GM12865 (cell line): Measurements from ENCODE around the gene ARHGAP20.

ENCODE experiments used
- DNase-seq: peaks from one replicate; pipeline ENCODE4 v3.0.0; 2010; ENCODE audit warnings: low read depth
- H3K4me3 ChIP-seq: 2 replicates; pipeline ENCODE4 v1.5.1; 2011; ENCODE audit warnings: mild to moderate bottlenecking, low read depth, low read length, control low read depth
- TF ChIP-seq, protein P1 (sequence below): IDR thresholded peaks from 2 replicates; pipeline ENCODE4 v1.5.1; 2011; ENCODE audit warnings: low read length, control low read depth, low read depth, inconsistent platforms; ENCODE audit not compliant: insufficient read depth; ENCODE audit errors: missing control alignments

The ARHGAP20 gene

DNA sequence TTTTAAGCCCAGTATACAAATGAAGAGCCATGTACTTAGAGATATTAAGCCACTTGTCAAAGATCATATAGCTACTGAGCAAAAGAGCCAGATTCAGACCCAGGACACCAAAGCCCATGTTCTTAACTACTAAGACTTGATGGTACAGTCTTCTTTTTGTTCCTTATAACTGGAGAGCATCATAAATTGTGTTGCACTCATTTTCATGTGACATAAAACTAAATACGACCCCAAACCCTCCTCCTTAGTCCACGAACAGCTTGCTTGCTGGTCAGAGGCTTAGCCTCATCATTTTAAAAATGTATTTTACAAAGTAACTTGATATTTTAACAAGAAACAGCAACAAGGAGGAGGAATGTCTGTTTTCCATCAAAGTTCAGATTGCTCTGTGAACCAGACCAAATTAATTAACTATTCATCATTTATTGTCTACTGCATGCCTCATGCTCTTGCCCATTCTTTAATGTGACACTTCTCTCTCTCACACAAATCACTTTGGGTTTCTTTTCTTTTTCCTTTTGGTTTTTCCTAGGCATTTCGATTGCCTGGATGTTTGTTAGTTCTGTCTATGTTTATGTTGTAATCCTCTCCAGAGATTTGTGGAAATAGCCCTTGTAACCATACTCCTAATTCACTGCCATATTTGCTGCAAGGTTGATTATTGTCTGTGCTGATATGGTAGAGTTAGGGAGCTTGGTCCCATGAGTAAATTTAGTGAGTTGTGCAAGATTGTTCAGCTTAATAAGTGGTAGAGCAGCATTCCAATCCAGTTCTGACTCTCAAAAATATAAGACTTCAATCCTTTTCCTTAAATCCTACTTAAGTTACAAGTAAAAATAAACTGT, 8.4 kb upstream of the ARHGAP20 start:
- DNase-seq, result no peak
- TF ChIP-seq, protein P1, sequence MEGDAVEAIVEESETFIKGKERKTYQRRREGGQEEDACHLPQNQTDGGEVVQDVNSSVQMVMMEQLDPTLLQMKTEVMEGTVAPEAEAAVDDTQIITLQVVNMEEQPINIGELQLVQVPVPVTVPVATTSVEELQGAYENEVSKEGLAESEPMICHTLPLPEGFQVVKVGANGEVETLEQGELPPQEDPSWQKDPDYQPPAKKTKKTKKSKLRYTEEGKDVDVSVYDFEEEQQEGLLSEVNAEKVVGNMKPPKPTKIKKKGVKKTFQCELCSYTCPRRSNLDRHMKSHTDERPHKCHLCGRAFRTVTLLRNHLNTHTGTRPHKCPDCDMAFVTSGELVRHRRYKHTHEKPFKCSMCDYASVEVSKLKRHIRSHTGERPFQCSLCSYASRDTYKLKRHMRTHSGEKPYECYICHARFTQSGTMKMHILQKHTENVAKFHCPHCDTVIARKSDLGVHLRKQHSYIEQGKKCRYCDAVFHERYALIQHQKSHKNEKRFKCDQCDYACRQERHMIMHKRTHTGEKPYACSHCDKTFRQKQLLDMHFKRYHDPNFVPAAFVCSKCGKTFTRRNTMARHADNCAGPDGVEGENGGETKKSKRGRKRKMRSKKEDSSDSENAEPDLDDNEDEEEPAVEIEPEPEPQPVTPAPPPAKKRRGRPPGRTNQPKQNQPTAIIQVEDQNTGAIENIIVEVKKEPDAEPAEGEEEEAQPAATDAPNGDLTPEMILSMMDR, result no peak

DNA sequence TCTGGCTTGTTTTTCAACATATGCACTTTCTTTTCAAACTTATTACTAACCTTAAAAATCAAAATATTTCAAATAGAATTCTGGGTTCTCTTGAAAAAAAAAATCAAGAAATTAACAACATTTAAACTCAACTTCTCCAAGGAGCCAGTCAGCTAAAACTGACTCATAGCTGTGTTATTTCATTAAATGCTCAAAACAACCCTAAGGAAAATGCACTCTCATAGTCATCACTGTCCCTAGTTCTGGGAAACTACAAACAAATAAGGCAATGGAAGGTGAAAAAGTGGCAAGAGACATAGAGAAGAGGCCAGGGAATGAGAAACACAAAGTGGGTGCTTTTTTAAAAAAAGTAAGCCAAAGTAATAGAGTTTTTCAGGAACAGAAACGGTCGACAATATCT, 4.1 kb upstream of the ARHGAP20 start:
- TF ChIP-seq, protein P1, result no peak
- H3K4me3 ChIP-seq, result no peak overlapping the region
- no peak for DNase-seq

More for the DNA sequence above, 8.4 kb upstream of the ARHGAP20 start:
- H3K4me3 ChIP-seq, result no peak overlapping the region

DNA sequence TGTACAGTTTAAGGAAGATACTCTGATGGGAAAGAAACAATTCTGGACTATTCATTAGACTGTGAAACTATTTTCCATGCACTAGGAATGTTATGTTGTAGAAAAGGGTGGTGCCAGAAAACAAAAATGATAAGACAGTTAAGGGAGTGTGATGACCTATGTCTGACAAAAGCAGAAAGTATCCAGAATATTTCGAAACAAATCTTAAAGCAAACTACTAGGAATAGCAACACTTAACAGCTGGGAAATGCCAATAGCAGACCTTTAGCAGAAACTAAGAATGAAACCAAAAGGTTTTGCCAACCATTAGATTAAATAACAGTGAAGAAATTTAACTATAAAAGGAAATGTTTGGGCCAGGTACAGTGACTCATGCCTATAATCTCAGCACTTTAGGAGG, 3.3 kb upstream of the ARHGAP20 start:
- TF ChIP-seq, protein P1, result no peak
- DNase-seq, result no peak
- no peak overlapping the region for H3K4me3 ChIP-seq

DNA sequence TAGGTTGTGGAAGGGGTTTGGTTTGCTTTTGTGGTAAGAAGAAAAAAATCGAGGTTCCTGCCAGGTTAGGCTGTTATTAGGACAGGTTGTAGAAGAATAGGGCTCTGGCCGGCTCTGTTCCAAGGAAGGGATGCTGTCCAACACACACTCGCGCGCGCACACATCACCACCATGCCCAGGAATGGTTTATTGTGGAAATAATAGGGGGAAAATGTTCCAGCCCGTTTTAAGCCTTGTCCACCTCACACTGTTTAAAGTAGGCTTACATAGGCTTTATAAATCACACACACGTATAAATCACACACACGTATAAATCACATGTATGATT, 1.2 kb upstream of the ARHGAP20 start:
- TF ChIP-seq, protein P1, result no peak
- H3K4me3 ChIP-seq, result no peak overlapping the region
- DNase-seq, result no peak

DNA sequence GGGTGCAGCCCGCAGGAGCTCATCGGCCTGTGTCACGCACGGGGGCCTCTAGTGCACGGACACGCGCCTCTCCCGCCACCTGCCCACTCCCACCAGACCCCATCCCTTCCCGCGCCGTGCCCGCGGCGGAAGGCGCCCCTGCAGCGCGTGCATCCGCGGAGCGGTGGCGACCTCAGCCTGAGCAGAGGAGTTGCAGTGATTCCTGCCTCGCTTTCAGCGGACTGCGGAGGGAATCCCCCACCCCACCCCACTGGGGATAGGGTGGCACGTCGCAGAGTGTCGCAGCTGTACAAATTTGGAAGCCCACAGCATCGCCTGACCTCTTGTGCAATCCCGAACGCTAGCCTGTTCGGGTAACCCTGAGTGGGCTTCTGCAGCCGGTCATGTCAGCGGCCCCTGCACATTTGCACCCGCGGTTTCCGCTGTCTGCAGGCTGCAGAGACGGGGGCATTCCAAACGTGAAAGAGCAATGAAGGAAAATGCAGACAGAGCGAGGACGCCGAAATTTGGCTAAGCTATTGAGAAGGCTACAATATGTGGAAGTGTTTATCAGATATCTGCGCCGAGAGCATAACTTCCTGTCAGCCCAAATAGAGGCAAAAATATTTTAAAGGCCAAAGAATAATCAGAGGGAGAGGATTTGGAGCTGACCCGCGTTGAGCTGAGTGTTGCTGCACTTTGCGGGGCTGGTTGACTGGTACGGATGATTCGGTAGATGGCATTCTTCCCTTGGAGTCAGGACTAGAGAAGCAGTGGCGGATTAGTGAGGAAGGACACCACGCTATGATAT, 617 bp upstream of the ARHGAP20 start:
- DNase-seq, result no peak
- peak overlapping the region; percentile 23 for H3K4me3 ChIP-seq
- TF ChIP-seq, protein P1, result no peak

DNA sequence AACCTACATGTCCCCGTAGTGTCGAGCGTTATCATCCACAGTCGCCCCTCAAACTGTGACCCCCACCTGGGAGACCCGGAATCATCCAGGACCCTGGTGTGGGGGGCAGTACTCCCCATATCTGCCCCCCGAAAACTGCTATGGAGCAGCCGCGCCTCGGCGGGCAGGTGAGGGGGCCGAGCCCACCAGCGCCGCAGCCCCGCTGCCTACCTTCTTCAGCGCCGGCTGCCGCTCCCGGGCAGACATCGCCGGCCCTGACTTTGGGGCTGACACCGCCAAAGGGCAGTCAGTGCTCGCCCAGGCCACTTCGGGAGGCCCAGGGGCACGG, 825 bp downstream of the ARHGAP20 start:
- peak overlapping the region; percentile 42 for H3K4me3 ChIP-seq

More for the DNA sequence above, 825 bp downstream of the ARHGAP20 start:
- DNase-seq, result no peak
- TF ChIP-seq, protein P1, result no peak
